ENCODE results near the gene EHBP1L1. TPM values are rescaled to one million over a fixed set of nuclear protein-coding genes. Genes with fewer than 3 reads are reported as not detected.
A peak's percentile ranks its signal among the peaks of the same experiment; 100 is the strongest.

Gene EHBP1L1
- total and polyA plus RNA-seq, 4 donors, result 49.8 to 154 (median 91.8) TPM

DNA sequence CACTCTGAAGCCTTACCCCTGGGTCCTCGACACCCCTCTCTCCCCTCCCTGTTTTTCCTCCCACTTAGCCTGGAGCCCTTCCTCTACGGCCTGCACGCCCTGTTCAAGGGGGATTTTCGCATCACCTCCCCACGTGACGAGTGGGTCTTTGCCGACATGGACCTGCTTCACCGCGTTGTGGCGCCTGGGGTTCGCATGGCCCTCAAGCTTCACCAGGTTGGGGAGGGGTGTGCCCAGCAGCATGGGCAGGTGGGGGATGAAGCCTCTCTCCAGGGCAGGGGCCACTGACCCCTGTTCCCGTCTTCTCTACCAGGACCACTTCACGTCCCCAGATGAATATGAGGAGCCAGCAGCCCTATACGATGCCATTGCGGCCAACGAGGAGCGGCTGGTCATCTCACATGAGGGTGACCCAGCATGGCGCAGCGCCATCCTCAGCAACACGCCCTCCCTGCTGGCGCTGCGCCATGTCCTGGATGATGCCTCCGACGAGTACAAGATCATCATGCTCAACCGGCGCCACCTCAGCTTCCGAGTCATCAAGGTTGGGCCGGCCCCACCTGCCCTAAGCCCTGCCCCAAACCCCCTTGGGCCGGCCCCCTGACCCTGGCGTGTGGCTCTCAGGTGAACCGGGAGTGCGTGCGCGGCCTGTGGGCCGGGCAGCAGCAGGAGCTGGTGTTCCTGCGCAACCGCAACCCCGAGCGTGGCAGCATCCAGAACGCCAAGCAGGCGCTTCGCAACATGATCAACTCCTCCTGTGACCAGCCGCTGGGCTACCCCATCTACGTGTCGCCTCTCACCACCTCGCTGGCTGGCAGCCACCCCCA is 59.3 kb downstream of the EHBP1L1 start:
- H3K9me3 ChIP-seq (ENCODE audit: control insufficient read depth in 4 of 4, insufficient read depth in 3 of 4, low read length in 3 of 4), result no peaks in the 10 kb centered on the region
- no peak overlapping the region for H3K4me3 ChIP-seq
- TF ChIP-seq, protein P1, sequence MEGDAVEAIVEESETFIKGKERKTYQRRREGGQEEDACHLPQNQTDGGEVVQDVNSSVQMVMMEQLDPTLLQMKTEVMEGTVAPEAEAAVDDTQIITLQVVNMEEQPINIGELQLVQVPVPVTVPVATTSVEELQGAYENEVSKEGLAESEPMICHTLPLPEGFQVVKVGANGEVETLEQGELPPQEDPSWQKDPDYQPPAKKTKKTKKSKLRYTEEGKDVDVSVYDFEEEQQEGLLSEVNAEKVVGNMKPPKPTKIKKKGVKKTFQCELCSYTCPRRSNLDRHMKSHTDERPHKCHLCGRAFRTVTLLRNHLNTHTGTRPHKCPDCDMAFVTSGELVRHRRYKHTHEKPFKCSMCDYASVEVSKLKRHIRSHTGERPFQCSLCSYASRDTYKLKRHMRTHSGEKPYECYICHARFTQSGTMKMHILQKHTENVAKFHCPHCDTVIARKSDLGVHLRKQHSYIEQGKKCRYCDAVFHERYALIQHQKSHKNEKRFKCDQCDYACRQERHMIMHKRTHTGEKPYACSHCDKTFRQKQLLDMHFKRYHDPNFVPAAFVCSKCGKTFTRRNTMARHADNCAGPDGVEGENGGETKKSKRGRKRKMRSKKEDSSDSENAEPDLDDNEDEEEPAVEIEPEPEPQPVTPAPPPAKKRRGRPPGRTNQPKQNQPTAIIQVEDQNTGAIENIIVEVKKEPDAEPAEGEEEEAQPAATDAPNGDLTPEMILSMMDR (IDR thresholded peaks at IDR 0.05; ENCODE audit: control extremely low read depth, extremely low read depth), result no peak
- DNase-seq (no peak), ATAC-seq (ENCODE audit: insufficient read depth, low FRiP score) (no peak)
- no peaks in the 10 kb centered on the region for H3K27me3 ChIP-seq (ENCODE audit: control insufficient read depth in 3 of 3, insufficient read depth in 3 of 3, low read length in 2 of 3)
- H3K4me1 ChIP-seq (ENCODE audit: control insufficient read depth in 5 of 5, insufficient read depth in 5 of 5, low read length in 5 of 5), result peaks cover 0 to 14% (median 3%) of the 10 kb centered on the region in 5 donors
- H3K27ac ChIP-seq (ENCODE audit: low read depth in 1 of 2, low read length in 1 of 2), result no peak overlapping the region
- WGBS, 2 donors, result 95 to 96% methylated on average over 46 of the region's 46 CpGs
- H3K9ac ChIP-seq (ENCODE audit: insufficient read depth in 1 of 2, low read length in 2 of 2), result no peak overlapping the region
- peaks cover 0 to 52% (median 17%) of the 10 kb centered on the region in 4 donors for H3K36me3 ChIP-seq (ENCODE audit: control insufficient read depth in 4 of 4, insufficient read depth in 4 of 4, low read length in 4 of 4)

- no peak overlapping the region for H3K4me3 ChIP-seq
- peaks cover 0 to 47% (median 15%) of the 10 kb centered on the region in 4 donors for H3K36me3 ChIP-seq (ENCODE audit: control insufficient read depth in 4 of 4, insufficient read depth in 4 of 4, low read length in 4 of 4)
- 94 to 97% methylated on average over 27 to 28 of the region's 28 CpGs for WGBS, 2 donors
- H3K9ac ChIP-seq (ENCODE audit: insufficient read depth in 1 of 2, low read length in 2 of 2), result no peak overlapping the region
- DNase-seq (no peak), ATAC-seq (ENCODE audit: insufficient read depth, low FRiP score) (no peak)
- TF ChIP-seq, protein P1 (IDR thresholded peaks at IDR 0.05; ENCODE audit: control extremely low read depth, extremely low read depth), result no peak
- no peaks in the 10 kb centered on the region for H3K27me3 ChIP-seq (ENCODE audit: control insufficient read depth in 3 of 3, insufficient read depth in 3 of 3, low read length in 2 of 3)
- peaks cover 0 to 16% (median 3%) of the 10 kb centered on the region in 5 donors for H3K4me1 ChIP-seq (ENCODE audit: control insufficient read depth in 5 of 5, insufficient read depth in 5 of 5, low read length in 5 of 5)
- no peaks in the 10 kb centered on the region for H3K9me3 ChIP-seq (ENCODE audit: control insufficient read depth in 4 of 4, insufficient read depth in 3 of 4, low read length in 3 of 4)
- peak overlapping the region in 1 of 2 donors; percentile 26 for H3K27ac ChIP-seq (ENCODE audit: low read depth in 1 of 2, low read length in 1 of 2)
These were observed 60.5 kb downstream of the EHBP1L1 start for GRCh38 chr11:65636108-65637031.

- Histone ChIP-seq H3K36me3 (ENCODE audit: control insufficient read depth in 4 of 4, insufficient read depth in 4 of 4, low read length in 4 of 4) (peaks cover 0 to 41% (median 16%) of the 10 kb centered on the region in 4 donors), H3K9ac (ENCODE audit: insufficient read depth in 1 of 2, low read length in 2 of 2) (no peak overlapping the region), H3K27ac (ENCODE audit: low read depth in 1 of 2, low read length in 1 of 2) (peak overlapping the region in 1 of 2 donors; percentile 50), H3K27me3 (ENCODE audit: control insufficient read depth in 3 of 3, insufficient read depth in 3 of 3, low read length in 2 of 3) (no peaks in the 10 kb centered on the region), H3K4me1 (ENCODE audit: control insufficient read depth in 5 of 5, insufficient read depth in 5 of 5, low read length in 5 of 5) (peaks cover 0 to 22% (median 3%) of the 10 kb centered on the region in 5 donors), H3K4me3 (no peak overlapping the region), H3K9me3 (ENCODE audit: control insufficient read depth in 4 of 4, insufficient read depth in 3 of 4, low read length in 3 of 4) (no peaks in the 10 kb centered on the region)
- ATAC-seq (ENCODE audit: insufficient read depth, low FRiP score), result no peak
- TF ChIP-seq, protein P1 (IDR thresholded peaks at IDR 0.05; ENCODE audit: control extremely low read depth, extremely low read depth), result no peak
- DNase-seq, result no peak
- 83 to 92% methylated on average over 3 of the region's 3 CpGs for WGBS, 2 donors
These were observed 61.2 kb downstream of the EHBP1L1 start for GRCh38 chr11:65637032-65637557.
